Measurements from ENCODE around the gene SNAP47. TPM values are rescaled to one million over a fixed set of nuclear protein-coding genes. Genes with fewer than 3 reads are reported as not detected.
A peak's percentile ranks its signal among the peaks of the same experiment; 100 is the strongest.

Gene SNAP47
- total and polyA plus RNA-seq, 9 of the 15 experiments (the other 6 are each of a cell fraction or from before 2014, with no cell fraction given): 2.5 to 41.3 (median 32.6) TPM

DNA sequence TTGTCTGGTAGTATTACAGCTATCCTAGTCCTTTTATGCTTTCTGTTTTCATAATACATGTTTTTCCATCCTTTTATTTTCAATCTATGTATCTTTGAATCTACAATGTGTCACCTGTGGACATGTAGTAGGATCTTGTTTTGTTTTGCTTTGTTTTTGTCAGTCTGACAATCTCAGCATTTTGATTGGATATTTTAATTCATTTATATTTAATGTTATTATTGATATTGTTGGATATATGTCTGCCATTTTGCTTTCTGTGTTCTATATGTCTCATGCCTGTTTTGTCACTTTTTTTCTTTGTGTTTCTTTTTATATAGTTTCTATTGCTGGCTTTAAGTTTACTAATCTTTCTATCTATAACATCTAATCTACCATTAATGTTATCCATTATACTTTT, 68.7 kb downstream of the SNAP47 start:
- intact Hi-C loops (cut with micrococcal nuclease): no loop called here
- Histone ChIP-seq H3K4me2 (ENCODE audit: insufficient read depth, low read length) (no peak overlapping the region), H3K4me1 (replicated peaks in 1 of 2; ENCODE audit: control insufficient read depth in 2 of 2, insufficient read depth in 2 of 2, low read length in 2 of 2) (no peaks in the 10 kb centered on the region; a peak in 1 of 5 replicates), H3K36me3 (ENCODE audit: control insufficient read depth, insufficient read depth, low read length) (no peaks in the 10 kb centered on the region), H3K9me1 (ENCODE audit: control insufficient read depth, insufficient read depth, low read length) (no peaks in the 10 kb centered on the region), H3K27ac (ENCODE audit: extremely low read depth, low read depth, low read length) (no peak overlapping the region), H2AFZ (ENCODE audit: low read depth, low read length) (no peak overlapping the region), H3K9me3 (replicated peaks; ENCODE audit: control insufficient read depth, insufficient read depth, low read depth, low read length) (no peaks in the 10 kb centered on the region), H3K27me3 (ENCODE audit: control insufficient read depth in 2 of 2, insufficient read depth in 2 of 2, low read length in 2 of 2) (no peaks in the 10 kb centered on the region), H3K9ac (ENCODE audit: insufficient read depth in 1 of 2, low read depth in 2 of 2, low read length in 2 of 2) (no peak overlapping the region), H4K20me1 (replicated peaks; ENCODE audit: control insufficient read depth, insufficient read depth, low read length) (no peaks in the 10 kb centered on the region), H3K79me2 (ENCODE audit: control insufficient read depth, insufficient read depth, low read length) (no peaks in the 10 kb centered on the region), H3K4me3 (no peak overlapping the region)
- no peak for DNase-seq (ENCODE audit: extremely low read depth in 1 of 4, low spot score in 3 of 4)
- ChIA-PET CTCF (ENCODE audit: low intra/inter-chr PET ratio) (no interaction called here), POLR2A (no interaction called here)
- no peak for ATAC-seq
- no peak for FAIRE-seq
- BruUV-seq (replicated peaks): no TSS peak
- in situ Hi-C loops (cut with MboI): no loop called here
- TF ChIP-seq ZNF507 (tag; conservative IDR thresholded peaks at IDR 0.05): peak; percentile 98
- no peak for TF ChIP-seq TBL1XR1 (IDR thresholded peaks at IDR 0.05; ENCODE audit: low read length in 2 of 2)

- POLR2A ChIA-PET: interaction anchor here (0.6 kb wide), 1 partner anchor 338 kb away, joined by 3 read pairs; no protein-coding TSS in a partner anchor
- Histone ChIP-seq H4K20me1 (replicated peaks; ENCODE audit: control insufficient read depth, insufficient read depth, low read length) (no peaks in the 10 kb centered on the region), H2AFZ (ENCODE audit: low read depth, low read length) (no peak overlapping the region), H3K9me1 (ENCODE audit: control insufficient read depth, insufficient read depth, low read length) (no peaks in the 10 kb centered on the region), H3K4me3 (no peak overlapping the region), H3K27ac (ENCODE audit: extremely low read depth, low read depth, low read length) (no peak overlapping the region), H3K9me3 (replicated peaks; ENCODE audit: control insufficient read depth, insufficient read depth, low read depth, low read length) (no peaks in the 10 kb centered on the region), H3K27me3 (ENCODE audit: control insufficient read depth in 2 of 2, insufficient read depth in 2 of 2, low read length in 2 of 2) (no peaks in the 10 kb centered on the region), H3K79me2 (ENCODE audit: control insufficient read depth, insufficient read depth, low read length) (no peaks in the 10 kb centered on the region), H3K36me3 (ENCODE audit: control insufficient read depth, insufficient read depth, low read length) (no peaks in the 10 kb centered on the region), H3K9ac (ENCODE audit: insufficient read depth in 1 of 2, low read depth in 2 of 2, low read length in 2 of 2) (no peak overlapping the region), H3K4me2 (ENCODE audit: insufficient read depth, low read length) (no peak overlapping the region), H3K4me1 (replicated peaks in 1 of 2; ENCODE audit: control insufficient read depth in 2 of 2, insufficient read depth in 2 of 2, low read length in 2 of 2) (no peaks in the 10 kb centered on the region)
- under 1% methylated on average over 6 of the region's 6 CpGs for WGBS (ENCODE audit: insufficient coverage, low coverage, missing lambda C conversion rate)
- CTCF ChIA-PET (ENCODE audit: low intra/inter-chr PET ratio): no interaction called here
- in situ Hi-C loops (cut with MboI) (no loop called here), intact Hi-C loops (cut with micrococcal nuclease) (no loop called here)
- FAIRE-seq (no peak), DNase-seq (ENCODE audit: extremely low read depth in 1 of 4, low spot score in 3 of 4) (no peak), ATAC-seq (no peak)
- BruUV-seq (replicated peaks): no TSS peak
- TF ChIP-seq EZH2 (IDR thresholded peaks at IDR 0.05; ENCODE audit: borderline replicate concordance, low read depth, low read length) (no peak), IFI16 (CRISPR knock-in tag; IDR thresholded peaks at IDR 0.05) (no peak), E2F8 (IDR thresholded peaks at IDR 0.05; ENCODE audit: low read depth, partially characterized antibody) (no peak), ZNF436 (CRISPR knock-in tag; IDR thresholded peaks at IDR 0.05) (no peak)
- TF ChIP-seq, protein P1, sequence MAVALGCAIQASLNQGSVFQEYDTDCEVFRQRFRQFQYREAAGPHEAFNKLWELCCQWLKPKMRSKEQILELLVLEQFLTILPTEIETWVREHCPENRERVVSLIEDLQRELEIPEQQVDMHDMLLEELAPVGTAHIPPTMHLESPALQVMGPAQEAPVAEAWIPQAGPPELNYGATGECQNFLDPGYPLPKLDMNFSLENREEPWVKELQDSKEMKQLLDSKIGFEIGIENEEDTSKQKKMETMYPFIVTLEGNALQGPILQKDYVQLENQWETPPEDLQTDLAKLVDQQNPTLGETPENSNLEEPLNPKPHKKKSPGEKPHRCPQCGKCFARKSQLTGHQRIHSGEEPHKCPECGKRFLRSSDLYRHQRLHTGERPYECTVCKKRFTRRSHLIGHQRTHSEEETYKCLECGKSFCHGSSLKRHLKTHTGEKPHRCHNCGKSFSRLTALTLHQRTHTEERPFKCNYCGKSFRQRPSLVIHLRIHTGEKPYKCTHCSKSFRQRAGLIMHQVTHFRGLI (CRISPR knock-in tag; IDR thresholded peaks at IDR 0.05): no peak
- TF ChIP-seq, protein P2, sequence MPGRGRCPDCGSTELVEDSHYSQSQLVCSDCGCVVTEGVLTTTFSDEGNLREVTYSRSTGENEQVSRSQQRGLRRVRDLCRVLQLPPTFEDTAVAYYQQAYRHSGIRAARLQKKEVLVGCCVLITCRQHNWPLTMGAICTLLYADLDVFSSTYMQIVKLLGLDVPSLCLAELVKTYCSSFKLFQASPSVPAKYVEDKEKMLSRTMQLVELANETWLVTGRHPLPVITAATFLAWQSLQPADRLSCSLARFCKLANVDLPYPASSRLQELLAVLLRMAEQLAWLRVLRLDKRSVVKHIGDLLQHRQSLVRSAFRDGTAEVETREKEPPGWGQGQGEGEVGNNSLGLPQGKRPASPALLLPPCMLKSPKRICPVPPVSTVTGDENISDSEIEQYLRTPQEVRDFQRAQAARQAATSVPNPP (IDR thresholded peaks at IDR 0.05; ENCODE audit: borderline replicate concordance, insufficient read depth, insufficient read length): no peak
Measured at GRCh38 chr1:227805606-227806197, 70.5 kb downstream of the SNAP47 start.
